Measurements from ENCODE around the gene HNRNPH2. TPM values are rescaled to one million over a fixed set of nuclear protein-coding genes. Genes with fewer than 3 reads are reported as not detected.

HNRNPH2 gene
- total and polyA plus RNA-seq, 10 of the 15 experiments (the other 5 are each of a cell fraction or from before 2014, with no cell fraction given) = 34.5 to 102 (median 61.4) TPM

- no peaks in the 10 kb centered on the region for H3K9me3 ChIP-seq (replicated peaks; ENCODE audit: control insufficient read depth, insufficient read depth, low read length)
- peaks cover 0 to 4% of the 10 kb centered on the region in 2 experiments; a peak in 1 of 4 replicates for H3K36me3 ChIP-seq (ENCODE audit: control insufficient read depth in 2 of 2, insufficient read depth in 2 of 2, low read length in 1 of 2)
- H3K27ac ChIP-seq (ENCODE audit: control insufficient read depth, insufficient read depth) = no peak overlapping the region
- CTCF ChIA-PET = interaction anchor here (0.7 to 5.4 kb wide), 8 partner anchors 12 to 387 kb away, joined by 4 to 39 read pairs (median 6); no protein-coding TSS in a partner anchor
- no peaks in the 10 kb centered on the region for H3K27me3 ChIP-seq (replicated peaks in 1 of 2; ENCODE audit: control insufficient read depth in 2 of 2, insufficient read depth in 2 of 2, low read length in 1 of 2)
- H4K20me1 ChIP-seq (ENCODE audit: control insufficient read depth, insufficient read depth) = no peaks in the 10 kb centered on the region
- SMC1A ChIA-PET (ENCODE audit: uncharacterized antibody, unreplicated experiment) = interaction anchor here (0.9 to 2.1 kb wide), 7 partner anchors 10 to 382 kb away, joined by 3 to 5 read pairs (median 4); no protein-coding TSS in a partner anchor
- no peak for ATAC-seq
- no peak overlapping the region for H2AFZ ChIP-seq (ENCODE audit: control insufficient read depth, low read depth, low read length)
- no peak overlapping the region for H3K4me3 ChIP-seq
- TF ChIP-seq ZBTB40 (IDR thresholded peaks at IDR 0.05; ENCODE audit: borderline replicate concordance) = no peak
- TF ChIP-seq CHD2 (IDR thresholded peaks at IDR 0.05; ENCODE audit: borderline replicate concordance, low read depth, low read length) = no peak
- no peak for TF ChIP-seq ZZZ3 (IDR thresholded peaks at IDR 0.05; ENCODE audit: control insufficient read depth, insufficient read length, low read depth)
- TF ChIP-seq PAX8 (IDR thresholded peaks at IDR 0.05) = no peak
- intact Hi-C loops (cut with micrococcal nuclease; ENCODE audit: unreplicated experiment) = loop anchor here (5.0 kb wide), 2 partner anchors 181 to 201 kb away; partner anchors contain the start of gene ARMCX6
- no TSS peak for BruUV-seq (replicated peaks)
- WGBS (ENCODE audit: insufficient coverage, insufficient replicate concordance, low lambda C conversion rate, missing lambda C conversion rate) = 77% methylated on average over 7 of the region's 7 CpGs
- no peak overlapping the region for H3K4me2 ChIP-seq (ENCODE audit: control insufficient read depth, insufficient read depth)
- no peak for FAIRE-seq
- peaks cover 10% of the 10 kb centered on the region for H3K79me2 ChIP-seq (ENCODE audit: control insufficient read depth, insufficient read depth, low read length)
- peaks cover 20% of the 10 kb centered on the region for H3K4me1 ChIP-seq (ENCODE audit: control insufficient read depth, insufficient read depth, low read length)
- no peak overlapping the region for H3K9ac ChIP-seq (ENCODE audit: control insufficient read depth, insufficient read depth, low read length)
- in situ Hi-C loops (cut with MboI) = loop anchor here (5.0 kb wide), 2 partner anchors 176 to 381 kb away; no protein-coding TSS in a partner anchor
- DNase-seq (ENCODE audit: low read depth, low spot score) = no peak
- RAD21 ChIA-PET (ENCODE audit: unreplicated experiment) = interaction anchor here (1.2 to 2.4 kb wide), 3 partner anchors 178 to 380 kb away, joined by 4 to 18 read pairs (median 5); no protein-coding TSS in a partner anchor
- POLR2A ChIA-PET = interaction anchor here (1.2 kb wide), 1 partner anchor 26 kb away, joined by 3 read pairs; the partner anchor contains the start of gene RPL36A
Measured at GRCh38 chrX:101416691-101417090, 8.7 kb downstream of the HNRNPH2 start.
